T47D (cell line): ENCODE results near the gene LIMK1.

Source experiments
- DNase-seq, 2 experiments: peaks; one replicate each; pipeline versions ENCODE4 v3.0.0 to v3.0.0-alpha.2; 2011 to 2012; ENCODE audit warnings: low read depth in 1 of 2, low spot score in 1 of 2
- JUND ChIP-seq: IDR thresholded peaks from 2 replicates; pipeline ENCODE4 v1.6.1; 2012; ENCODE audit warnings: low read depth
- in situ Hi-C: cut with HindIII; loops from 2 replicates; pipeline ENCODE4 v1.10.0; 2016; ENCODE audit warnings: low sequenced_read_pairs, low pct_unique_long_range_greater_than_20kb

Gene LIMK1

GRCh38 chr7:74047804-74048380 is 35.7 kb upstream of the LIMK1 start:
- DNase-seq: no peak
- no peak for TF ChIP-seq JUND
- in situ Hi-C loops: no loop called here

GRCh38 chr7:74048999-74049599 is 34.5 kb upstream of the LIMK1 start:
- no peak for TF ChIP-seq JUND
- in situ Hi-C loops: no loop called here
- no peak for DNase-seq

GRCh38 chr7:74049997-74050798 is 33.4 kb upstream of the LIMK1 start:
- DNase-seq: no peak
- TF ChIP-seq JUND: no peak
- in situ Hi-C loops: no loop called here

GRCh38 chr7:74051193-74051592 is 32.4 kb upstream of the LIMK1 start:
- no peak for TF ChIP-seq JUND
- in situ Hi-C loops: no loop called here
- no peak for DNase-seq

GRCh38 chr7:74051629-74052410 is 31.8 kb upstream of the LIMK1 start:
- peak in 1 of 2 experiments; percentile 50 for DNase-seq
- no peak for TF ChIP-seq JUND

GRCh38 chr7:74052628-74053027 is 31.0 kb upstream of the LIMK1 start:
- no peak for DNase-seq
- in situ Hi-C loops: no loop called here
- TF ChIP-seq JUND: no peak

More at GRCh38 chr7:74051629-74052410, 31.8 kb upstream of the LIMK1 start:
- in situ Hi-C loops: no loop called here

- TF ChIP-seq JUND: no peak
- no peak for DNase-seq
- in situ Hi-C loops: no loop called here
These were observed 29.9 kb upstream of the LIMK1 start for GRCh38 chr7:74053589-74054186.

GRCh38 chr7:74056096-74056915 is 27.3 kb upstream of the LIMK1 start:
- DNase-seq: no peak
- TF ChIP-seq JUND: no peak
- in situ Hi-C loops: no loop called here

GRCh38 chr7:74057216-74057925 is 26.2 kb upstream of the LIMK1 start:
- DNase-seq: no peak
- in situ Hi-C loops: no loop called here
- no peak for TF ChIP-seq JUND

- no peak for DNase-seq
- TF ChIP-seq JUND: no peak
- in situ Hi-C loops: no loop called here
These were observed 25.6 kb upstream of the LIMK1 start for GRCh38 chr7:74057987-74058386.

- no peak for DNase-seq
- in situ Hi-C loops: no loop called here
- no peak for TF ChIP-seq JUND
These were observed 25.1 kb upstream of the LIMK1 start for GRCh38 chr7:74058486-74058885.
